Activated CD4-positive, alpha-beta memory T cell treated with anti-CD3 and anti-CD28 coated beads for 36 hours (primary cell): ENCODE measurements around the gene RPL41. TPM values are rescaled to one million over a fixed set of nuclear protein-coding genes. Genes with fewer than 3 reads are reported as not detected.

Experiments used
- CTCF ChIA-PET: fragments of 350-600 bp; sonication (Branson Sonifier 250); formaldehyde crosslinking; loops from one replicate; lab custom pipeline; 2021; ENCODE audit warnings: antibody characterized with exemption, inconsistent platforms; lab: Charles Lee
- POLR2A ChIA-PET: fragments of 350-600 bp; sonication (Branson Sonifier 250); formaldehyde crosslinking; loops from one replicate; lab custom pipeline; 2021; ENCODE audit warnings: antibody characterized with exemption; lab: Charles Lee
- DNase-seq: peaks from one replicate; pipeline ENCODE4 v3.0.0-alpha.2; 2020
- H3K27ac Mint-ChIP-seq: one replicate; pipeline ENCODE4 v1.8.0; 2021; ENCODE audit warnings: mixed read lengths
- H3K27me3 Mint-ChIP-seq: one replicate; pipeline ENCODE4 v1.8.0; 2021; ENCODE audit warnings: mixed read lengths
- H3K36me3 Mint-ChIP-seq: one replicate; pipeline ENCODE4 v1.8.0; 2021; ENCODE audit warnings: mixed read lengths
- H3K4me1 Mint-ChIP-seq: one replicate; pipeline ENCODE4 v1.8.0; 2021; ENCODE audit warnings: low read depth, mixed read lengths
- H3K4me3 Mint-ChIP-seq: one replicate; pipeline ENCODE4 v1.8.0; 2021; ENCODE audit warnings: mild to moderate bottlenecking, mixed read lengths
- H3K9me3 Mint-ChIP-seq: one replicate; pipeline ENCODE4 v1.8.0; 2021; ENCODE audit warnings: mixed read lengths
- intact Hi-C: fragments of 100-400 bp; cut with micrococcal nuclease; formaldehyde crosslinking; loops from one replicate; pipeline ENCODE4 v1.15.1; 2023
- total RNA-seq, 2 experiments: library from RNA; stranded (reverse); gene quantifications; one replicate each; pipeline ENCODE4 v1.2.3, GENCODE V29; 2021

The RPL41 gene
- total RNA-seq, 2 experiments from 2014 or later, result 5,210 to 5,251 TPM

DNA sequence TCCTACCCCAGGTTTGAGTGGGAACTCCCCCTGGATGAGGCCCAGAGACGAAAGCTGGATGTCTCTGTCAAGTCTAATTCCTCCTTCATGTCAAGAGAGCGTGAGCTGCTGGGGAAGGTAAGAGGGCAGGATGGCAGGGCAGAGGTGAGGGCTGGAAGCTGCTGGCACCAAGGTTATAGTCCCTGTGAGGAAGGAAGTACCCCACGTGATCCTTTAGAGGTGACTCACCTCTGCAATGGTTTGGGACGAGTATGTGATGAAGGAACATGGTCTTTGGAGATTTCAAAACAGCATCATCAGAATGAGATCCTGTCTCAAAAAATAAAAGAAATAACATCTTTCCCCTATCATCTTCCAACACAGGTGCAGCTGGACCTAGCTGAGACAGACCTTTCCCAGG lies 26.8 kb downstream of the RPL41 start:
- CTCF ChIA-PET, result interaction anchor here (0.9 to 2.3 kb wide), 4 partner anchors 9 to 63 kb away, joined by 3 to 10 read pairs (median 4); partner anchors contain the start of genes MYL6B and SMARCC2
- intact Hi-C loops, result no loop called here
- Mint-ChIP-seq H3K4me3 (no peak overlapping the region), H3K9me3 (no peaks in the 10 kb centered on the region), H3K36me3 (peaks cover 57% of the 10 kb centered on the region), H3K27ac (peak overlapping the region; percentile 81), H3K27me3 (no peaks in the 10 kb centered on the region), H3K4me1 (peaks cover 36% of the 10 kb centered on the region)
- POLR2A ChIA-PET, result interaction anchor here (0.6 to 2.1 kb wide), 5 partner anchors 8 to 18 kb away, joined by 3 to 9 read pairs (median 3); partner anchors contain the start of genes ESYT1, MYL6 and MYL6B
- no peak for DNase-seq

- Mint-ChIP-seq H3K4me3 (no peak overlapping the region), H3K27me3 (no peaks in the 10 kb centered on the region), H3K9me3 (no peaks in the 10 kb centered on the region), H3K36me3 (peaks cover 50% of the 10 kb centered on the region), H3K4me1 (peaks cover 30% of the 10 kb centered on the region), H3K27ac (peak overlapping the region; percentile 81)
- POLR2A ChIA-PET, result interaction anchor here (1.0 to 2.1 kb wide), 3 partner anchors 8 to 17 kb away, joined by 3 to 9 read pairs (median 4); partner anchors contain the start of genes MYL6 and MYL6B
- intact Hi-C loops, result no loop called here
- no peak for DNase-seq
- CTCF ChIA-PET, result interaction anchor here (1.6 kb wide), 1 partner anchor 46 kb away, joined by 6 read pairs; the partner anchor contains the start of gene SMARCC2
Measured at GRCh38 chr12:56143870-56144269, 27.4 kb downstream of the RPL41 start.

GRCh38 chr12:56145217-56145616 lies 28.8 kb downstream of the RPL41 start:
- intact Hi-C loops, result no loop called here
- H3K27me3 Mint-ChIP-seq, result no peaks in the 10 kb centered on the region
- ChIA-PET POLR2A (interaction anchor here (1.3 kb wide), 1 partner anchor 15 kb away, joined by 3 read pairs; no protein-coding TSS in a partner anchor), CTCF (no interaction called here)
- DNase-seq, result no peak
- H3K27ac Mint-ChIP-seq, result peak overlapping the region; percentile 54
- no peak overlapping the region for H3K4me3 Mint-ChIP-seq
- peaks cover 43% of the 10 kb centered on the region for H3K36me3 Mint-ChIP-seq
- peaks cover 28% of the 10 kb centered on the region for H3K4me1 Mint-ChIP-seq
- no peaks in the 10 kb centered on the region for H3K9me3 Mint-ChIP-seq

- intact Hi-C loops, result no loop called here
- ChIA-PET POLR2A (interaction anchor here (0.6 kb wide), 1 partner anchor 612 kb away, joined by 3 read pairs; no protein-coding TSS in a partner anchor), CTCF (interaction anchor here (0.8 to 0.9 kb wide), 2 partner anchors 28 to 60 kb away, joined by 3 read pairs; no protein-coding TSS in a partner anchor)
Measured at GRCh38 chr12:56146492-56147460, 30.3 kb downstream of the RPL41 start.

GRCh38 chr12:56150563-56150962 lies 34.1 kb downstream of the RPL41 start:
- intact Hi-C loops, result no loop called here
- peaks cover 28% of the 10 kb centered on the region for H3K4me1 Mint-ChIP-seq
- no peaks in the 10 kb centered on the region for H3K27me3 Mint-ChIP-seq
- ChIA-PET POLR2A (interaction anchor here (0.7 to 1.7 kb wide), 3 partner anchors 8 to 234 kb away, joined by 3 to 5 read pairs (median 4); partner anchors contain the start of genes MYL6 and ZC3H10), CTCF (interaction anchor here (1.0 to 4.6 kb wide), 3 partner anchors 24 to 333 kb away, joined by 3 to 54 read pairs (median 4); partner anchors contain the start of genes ESYT1, ORMDL2, SARNP and SMARCC2)
- no peaks in the 10 kb centered on the region for H3K9me3 Mint-ChIP-seq
- DNase-seq, result no peak
- H3K27ac Mint-ChIP-seq, result peak overlapping the region; percentile 96
- peaks cover 3% of the 10 kb centered on the region for H3K36me3 Mint-ChIP-seq
- H3K4me3 Mint-ChIP-seq, result peak overlapping the region; percentile 78

More at GRCh38 chr12:56146492-56147460, 30.3 kb downstream of the RPL41 start:
- Mint-ChIP-seq H3K4me1 (peaks cover 35% of the 10 kb centered on the region), H3K36me3 (peaks cover 33% of the 10 kb centered on the region), H3K9me3 (no peaks in the 10 kb centered on the region), H3K4me3 (no peak overlapping the region), H3K27me3 (no peaks in the 10 kb centered on the region), H3K27ac (peak overlapping the region; percentile 29)
- DNase-seq, result no peak

- CTCF ChIA-PET, result interaction anchor here (0.7 to 4.6 kb wide), 15 partner anchors 9 to 477 kb away, joined by 3 to 54 read pairs (median 3); partner anchors contain the start of genes ESYT1, ORMDL2, PA2G4 and RNF41
Measured at GRCh38 chr12:56151672-56152131, 35.3 kb downstream of the RPL41 start.

DNA sequence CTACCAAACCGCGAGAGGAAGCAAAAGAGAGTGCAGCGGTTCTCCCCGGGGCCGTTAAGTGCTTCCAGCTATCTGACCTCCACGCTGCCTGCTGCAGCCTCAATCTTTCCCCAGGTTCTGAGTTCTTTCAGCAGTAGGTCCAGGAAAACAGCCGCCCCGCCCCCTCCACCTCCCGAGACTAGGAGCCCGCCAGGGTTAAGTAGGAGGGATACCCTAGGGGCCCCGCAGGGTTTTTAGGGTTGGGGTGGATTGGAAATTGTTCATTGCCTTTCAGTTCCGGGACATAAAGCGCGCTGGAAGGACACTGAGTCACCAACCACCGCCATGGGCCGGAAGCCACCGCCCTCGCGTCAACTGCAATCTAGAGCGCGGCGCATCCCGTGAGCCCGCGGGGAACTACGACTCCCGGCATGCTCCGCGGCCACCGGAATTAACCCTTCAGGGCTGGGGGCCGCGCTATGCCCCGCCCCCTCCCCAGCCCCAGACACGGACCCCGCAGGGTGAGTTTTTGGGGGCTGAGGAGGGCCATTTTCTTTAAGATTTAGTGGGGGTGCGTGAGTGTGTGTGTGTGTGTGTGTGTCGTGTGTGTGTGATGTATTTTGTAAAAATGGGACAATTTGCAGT lies 35.8 kb downstream of the RPL41 start, which contains the start of gene MYL6B:
TSS of gene MYL6B (plus strand) at position 456 of the 624 bp plus-strand sequence. CDS start 1,332 bp downstream, outside the sequence.
- Mint-ChIP-seq H3K27ac (peak within 1 kb of the TSS; percentile 96), H3K4me3 (peak within 1 kb of the TSS; percentile 78), H3K27me3 (no peaks in the 10 kb centered on the region), H3K36me3 (peaks cover 8% of the 10 kb centered on the region), H3K9me3 (no peaks in the 10 kb centered on the region), H3K4me1 (peaks cover 32% of the 10 kb centered on the region)
- CTCF ChIA-PET, result interaction anchor here (0.7 to 4.6 kb wide), 15 partner anchors 9 to 477 kb away, joined by 3 to 54 read pairs (median 3); partner anchors contain the start of genes ESYT1, ORMDL2, PA2G4 and RNF41
- DNase-seq, result peak; percentile 97
- POLR2A ChIA-PET, result interaction anchor here (0.8 to 1.5 kb wide), 7 partner anchors 9 to 70 kb away, joined by 3 to 15 read pairs (median 6); partner anchors contain the start of genes ESYT1 and ZC3H10
- intact Hi-C loops, result loop anchor here (1.0 to 2.0 kb wide), 7 partner anchors 8 to 221 kb away; partner anchors contain the start of genes DGKA, PA2G4, SMARCC2 and ZC3H10

More at GRCh38 chr12:56151672-56152131, 35.3 kb downstream of the RPL41 start:
- Mint-ChIP-seq H3K4me1 (peaks cover 30% of the 10 kb centered on the region), H3K4me3 (peak overlapping the region; percentile 78), H3K27ac (peak overlapping the region; percentile 96), H3K27me3 (no peaks in the 10 kb centered on the region), H3K9me3 (no peaks in the 10 kb centered on the region), H3K36me3 (peaks cover 5% of the 10 kb centered on the region)
- POLR2A ChIA-PET, result interaction anchor here (0.5 to 1.5 kb wide), 9 partner anchors 9 to 71 kb away, joined by 3 to 15 read pairs (median 5); partner anchors contain the start of genes ESYT1 and ZC3H10
- intact Hi-C loops, result loop anchor here (1.0 to 2.0 kb wide), 7 partner anchors 9 to 221 kb away; partner anchors contain the start of genes DGKA, PA2G4, SMARCC2 and ZC3H10
- DNase-seq, result peak; percentile 83

DNA sequence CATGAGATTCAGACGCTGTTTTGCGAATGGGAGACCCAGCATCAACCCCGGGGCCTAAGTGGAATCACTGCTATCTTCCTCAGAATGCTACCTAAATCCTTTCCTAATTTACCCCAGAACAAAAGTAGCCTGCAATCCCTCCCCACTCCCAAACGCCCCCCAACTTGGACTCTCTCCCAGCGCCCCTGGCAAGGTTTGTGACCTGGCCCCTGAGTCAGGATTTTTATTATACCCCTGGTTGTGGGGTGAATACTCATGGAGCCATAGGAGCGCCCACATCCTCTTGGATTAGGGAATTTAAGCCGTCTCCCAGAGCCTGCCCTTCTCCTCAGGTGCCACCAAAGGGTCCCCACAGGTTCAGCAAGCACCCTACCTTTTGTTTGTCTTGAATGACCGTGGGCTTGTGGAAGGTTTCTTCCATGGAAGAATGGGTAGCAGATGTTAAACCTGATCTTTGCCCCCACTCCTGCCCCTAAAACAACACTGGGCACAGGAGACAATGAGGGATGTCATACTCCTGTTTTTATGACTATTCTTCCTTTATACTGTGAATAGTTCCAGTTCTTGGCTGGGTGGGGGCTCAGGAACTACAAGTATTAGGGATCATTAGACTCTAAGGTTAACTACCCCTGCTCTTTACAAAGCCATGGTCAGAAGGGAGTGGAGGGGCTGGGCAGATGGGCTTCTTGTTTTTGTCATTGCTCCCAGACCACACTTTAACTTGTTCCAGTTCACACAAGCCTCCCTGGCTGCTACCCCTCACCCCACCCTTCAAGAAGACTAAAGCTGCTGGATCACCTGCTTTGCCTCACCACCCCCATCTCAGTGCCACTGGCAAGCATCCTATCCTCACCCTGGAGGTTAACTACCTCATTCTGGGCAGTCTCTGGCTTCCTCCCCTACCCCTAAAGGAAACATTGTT lies 36.6 kb downstream of the RPL41 start:
- peaks cover 36% of the 10 kb centered on the region for H3K4me1 Mint-ChIP-seq
- intact Hi-C loops, result loop anchor here (1.0 to 2.0 kb wide), 7 partner anchors 7 to 222 kb away; partner anchors contain the start of genes DGKA, PA2G4, SMARCC2 and ZC3H10
- CTCF ChIA-PET, result interaction anchor here (1.5 kb wide), 1 partner anchor 27 kb away, joined by 7 read pairs; no protein-coding TSS in a partner anchor
- peak overlapping the region; percentile 78 for H3K4me3 Mint-ChIP-seq
- H3K36me3 Mint-ChIP-seq, result peaks cover 9% of the 10 kb centered on the region
- H3K27me3 Mint-ChIP-seq, result no peaks in the 10 kb centered on the region
- no peaks in the 10 kb centered on the region for H3K9me3 Mint-ChIP-seq
- POLR2A ChIA-PET, result interaction anchor here (1.3 kb wide), 1 partner anchor 69 kb away, joined by 5 read pairs; no protein-coding TSS in a partner anchor
- H3K27ac Mint-ChIP-seq, result peak overlapping the region; percentile 96
- DNase-seq, result no peak

- CTCF ChIA-PET, result interaction anchor here (1.0 to 2.2 kb wide), 3 partner anchors 27 to 36 kb away, joined by 5 to 7 read pairs (median 6); partner anchors contain the start of genes SMARCC2 and ZC3H10
- H3K9me3 Mint-ChIP-seq, result no peaks in the 10 kb centered on the region
Measured at GRCh38 chr12:56153678-56154065, 37.2 kb downstream of the RPL41 start.

More at GRCh38 chr12:56153678-56154065, 37.2 kb downstream of the RPL41 start:
- Mint-ChIP-seq H3K27me3 (no peaks in the 10 kb centered on the region), H3K27ac (no peak overlapping the region), H3K4me3 (peak overlapping the region; percentile 78), H3K36me3 (peaks cover 15% of the 10 kb centered on the region), H3K4me1 (peaks cover 36% of the 10 kb centered on the region)
- intact Hi-C loops, result loop anchor here (2.0 kb wide), 2 partner anchors 69 to 223 kb away; partner anchors contain the start of gene DGKA
- DNase-seq, result no peak
- POLR2A ChIA-PET, result no interaction called here
